Astrocyte (in vitro differentiated cells and primary cell): ENCODE data around the gene MCTP2. TPM values are rescaled to one million over a fixed set of nuclear protein-coding genes. Genes with fewer than 3 reads are reported as not detected.

Experiments used
- DNase-seq: peaks from one replicate; pipeline ENCODE4 v3.0.0-alpha.2; 2010; ENCODE audit warnings: low read depth
- FAIRE-seq: peaks from 2 replicates; lab custom pipeline; 2011; peaks lifted over from hg19 to GRCh38; lab: Jason Lieb, UNC
- H2AFZ ChIP-seq: 2 replicates; pipeline ENCODE4 v1.6.0; 2012; ENCODE audit warnings: low read depth, low read length, inconsistent platforms
- H3K27ac ChIP-seq: 2 replicates; pipeline ENCODE4 v1.5.1; 2011; ENCODE audit warnings: low read depth, low read length, inconsistent platforms
- H3K27me3 ChIP-seq: 2 replicates; pipeline ENCODE4 v1.6.0; 2011; ENCODE audit warnings: low read length, inconsistent platforms; ENCODE audit not compliant: insufficient read depth
- H3K36me3 ChIP-seq: 2 replicates; pipeline ENCODE4 v1.5.1; 2011; ENCODE audit warnings: low read length, inconsistent platforms; ENCODE audit not compliant: insufficient read depth
- H3K4me1 ChIP-seq: 2 replicates; pipeline ENCODE4 v1.5.1; 2011; ENCODE audit warnings: low read length, inconsistent platforms; ENCODE audit not compliant: insufficient read depth
- H3K4me2 ChIP-seq: 2 replicates; pipeline ENCODE4 v1.6.0; 2012; ENCODE audit warnings: low read length, inconsistent platforms
- H3K4me3 ChIP-seq: 2 replicates; pipeline ENCODE4 v1.5.1; 2011; ENCODE audit warnings: low read depth, mild to moderate bottlenecking, low read length, inconsistent platforms; ENCODE audit not compliant: insufficient read depth
- H3K79me2 ChIP-seq: 2 replicates; pipeline ENCODE4 v1.6.0; 2012; ENCODE audit warnings: mild to moderate bottlenecking, low read length, inconsistent platforms; ENCODE audit not compliant: insufficient read depth
- H3K9ac ChIP-seq: 2 replicates; pipeline ENCODE4 v1.6.0; 2012; ENCODE audit warnings: mild to moderate bottlenecking, low read length, inconsistent platforms
- H3K9me3 ChIP-seq: 2 replicates; pipeline ENCODE4 v1.5.1; 2012; ENCODE audit warnings: low read depth, mild to moderate bottlenecking, low read length, inconsistent platforms; ENCODE audit not compliant: insufficient read depth
- H4K20me1 ChIP-seq: 2 replicates; pipeline ENCODE4 v1.6.0; 2012; ENCODE audit warnings: low read length, inconsistent platforms; ENCODE audit not compliant: insufficient read depth
- H3K27ac Mint-ChIP-seq: one replicate; pipeline ENCODE4 v1.8.0; 2021; ENCODE audit warnings: mild to moderate bottlenecking, mixed read lengths; ENCODE audit not compliant: unreplicated experiment
- H3K27me3 Mint-ChIP-seq: one replicate; pipeline ENCODE4 v1.8.0; 2021; ENCODE audit warnings: low read depth, mixed read lengths; ENCODE audit not compliant: unreplicated experiment
- H3K36me3 Mint-ChIP-seq: one replicate; pipeline ENCODE4 v1.8.0; 2021; ENCODE audit warnings: low read depth, mixed read lengths; ENCODE audit not compliant: unreplicated experiment
- H3K4me1 Mint-ChIP-seq: one replicate; pipeline ENCODE4 v1.8.0; 2021; ENCODE audit warnings: low read depth, mixed read lengths; ENCODE audit not compliant: unreplicated experiment
- H3K4me3 Mint-ChIP-seq: one replicate; pipeline ENCODE4 v1.8.0; 2021; ENCODE audit warnings: mild to moderate bottlenecking, moderate library complexity, mixed read lengths; ENCODE audit not compliant: unreplicated experiment
- H3K9me3 Mint-ChIP-seq: one replicate; pipeline ENCODE4 v1.8.0; 2021; ENCODE audit warnings: mild to moderate bottlenecking, mixed read lengths; ENCODE audit not compliant: unreplicated experiment
- CTCF ChIP-seq: IDR thresholded peaks from 2 replicates; pipeline ENCODE4 v1.5.1; 2011; ENCODE audit warnings: low read depth, mild to moderate bottlenecking, inconsistent platforms, low read length, moderate library complexity; ENCODE audit not compliant: insufficient read depth
- EZH2 ChIP-seq: IDR thresholded peaks from 2 replicates; pipeline ENCODE4 v1.6.1; 2012; ENCODE audit warnings: mild to moderate bottlenecking, low read length, inconsistent platforms; ENCODE audit not compliant: insufficient read depth
- total RNA-seq: library from RNA; stranded (reverse); gene quantifications from 2 replicates; pipeline ENCODE4 v1.2.1, GENCODE V29; 2021

The MCTP2 gene
- total RNA-seq, 1 donor from 2014 or later: 2.6 TPM

GRCh38 chr15:94348084-94348483 lies 116.7 kb downstream of the MCTP2 start:
- DNase-seq (no peak), FAIRE-seq (no peak)
- no peak for TF ChIP-seq EZH2
- TF ChIP-seq CTCF: no peak
- Mint-ChIP-seq H3K4me3 (no peak overlapping the region), H3K27me3 (no peaks in the 10 kb centered on the region), H3K4me1 (no peaks in the 10 kb centered on the region), H3K36me3 (no peaks in the 10 kb centered on the region), H3K27ac (no peak overlapping the region), H3K9me3 (peaks cover 2% of the 10 kb centered on the region)
- no peak overlapping the region for H2AFZ ChIP-seq
- H3K4me3 ChIP-seq: no peak overlapping the region
- no peaks in the 10 kb centered on the region for H3K9me3 ChIP-seq
- no peak overlapping the region for H3K27ac ChIP-seq
- no peaks in the 10 kb centered on the region for H4K20me1 ChIP-seq
- no peaks in the 10 kb centered on the region for H3K79me2 ChIP-seq
- no peak overlapping the region for H3K4me2 ChIP-seq
- no peaks in the 10 kb centered on the region for H3K27me3 ChIP-seq
- no peak overlapping the region for H3K9ac ChIP-seq
- no peaks in the 10 kb centered on the region for H3K36me3 ChIP-seq
- H3K4me1 ChIP-seq: no peaks in the 10 kb centered on the region

GRCh38 chr15:94351031-94351535 lies 119.7 kb downstream of the MCTP2 start:
- no peaks in the 10 kb centered on the region for H4K20me1 ChIP-seq
- Mint-ChIP-seq H3K4me1 (no peaks in the 10 kb centered on the region), H3K27ac (no peak overlapping the region), H3K27me3 (no peaks in the 10 kb centered on the region), H3K9me3 (peaks cover 2% of the 10 kb centered on the region), H3K4me3 (no peak overlapping the region), H3K36me3 (no peaks in the 10 kb centered on the region)
- FAIRE-seq: no peak
- H3K36me3 ChIP-seq: no peaks in the 10 kb centered on the region
- H3K27ac ChIP-seq: no peak overlapping the region
- no peak overlapping the region for H3K9ac ChIP-seq
- no peak overlapping the region for H2AFZ ChIP-seq
- no peak overlapping the region for H3K4me3 ChIP-seq
- no peaks in the 10 kb centered on the region for H3K27me3 ChIP-seq
- H3K79me2 ChIP-seq: no peaks in the 10 kb centered on the region
- no peak for TF ChIP-seq CTCF
- TF ChIP-seq EZH2: no peak
- no peak overlapping the region for H3K4me2 ChIP-seq
- H3K4me1 ChIP-seq: no peaks in the 10 kb centered on the region
- H3K9me3 ChIP-seq: no peaks in the 10 kb centered on the region
- DNase-seq: no peak

- Histone ChIP-seq H3K27me3 (no peaks in the 10 kb centered on the region), H3K4me2 (no peak overlapping the region), H4K20me1 (no peaks in the 10 kb centered on the region), H3K36me3 (no peaks in the 10 kb centered on the region), H3K4me1 (no peaks in the 10 kb centered on the region), H3K79me2 (no peaks in the 10 kb centered on the region), H3K9ac (no peak overlapping the region), H3K9me3 (no peaks in the 10 kb centered on the region), H2AFZ (no peak overlapping the region), H3K4me3 (no peak overlapping the region), H3K27ac (no peak overlapping the region)
- DNase-seq: no peak
- H3K9me3 Mint-ChIP-seq: peaks cover 2% of the 10 kb centered on the region
- no peak overlapping the region for H3K27ac Mint-ChIP-seq
- no peaks in the 10 kb centered on the region for H3K4me1 Mint-ChIP-seq
- H3K36me3 Mint-ChIP-seq: no peaks in the 10 kb centered on the region
- no peak overlapping the region for H3K4me3 Mint-ChIP-seq
- FAIRE-seq: no peak
- no peaks in the 10 kb centered on the region for H3K27me3 Mint-ChIP-seq
- TF ChIP-seq CTCF (no peak), EZH2 (no peak)
These were observed 121.5 kb downstream of the MCTP2 start for GRCh38 chr15:94352636-94353487.
